ENCODE data around the gene CD248.

Gene CD248

DNA sequence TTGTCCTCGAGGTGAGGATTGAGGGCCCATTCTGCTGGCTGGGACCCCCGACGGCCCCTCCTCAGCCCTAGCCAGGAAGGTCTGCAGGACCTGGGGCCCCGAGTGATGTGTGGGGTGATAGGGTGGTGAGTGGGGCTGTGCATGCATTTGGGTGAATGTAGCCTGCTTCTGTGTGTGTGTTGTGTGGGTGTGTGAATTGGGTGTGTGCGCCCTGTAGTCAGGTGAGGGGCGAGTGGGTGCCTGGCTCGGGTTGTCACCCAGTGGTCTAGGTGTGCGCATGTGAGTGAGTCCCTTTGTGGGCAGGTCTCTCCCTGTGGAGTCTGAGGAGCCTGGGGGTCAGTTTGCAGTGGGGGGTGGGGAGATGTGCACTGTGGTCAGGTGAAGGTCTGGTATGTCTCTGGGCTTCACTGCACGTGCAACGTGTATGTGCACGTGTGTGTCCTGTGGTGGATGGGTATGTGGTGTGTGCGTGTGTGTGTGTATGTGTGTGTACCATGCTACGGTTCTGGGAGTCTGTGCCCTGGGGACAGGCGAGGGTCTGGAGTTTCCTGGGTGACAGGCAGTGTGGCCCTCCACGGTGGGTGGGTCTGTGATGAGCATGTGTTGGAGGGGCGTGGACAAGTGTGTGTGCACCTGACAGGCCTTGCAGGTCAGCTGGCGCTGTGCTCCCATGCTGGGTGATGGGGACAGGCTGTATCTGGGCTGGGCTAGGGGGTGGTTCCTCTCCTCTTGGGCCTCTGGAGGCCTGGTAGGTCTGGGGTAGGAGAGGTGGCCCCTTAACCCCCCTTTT, 24.1 kb downstream of the CD248 start:
- no peak for TF ChIP-seq SIN3A (IDR thresholded peaks at IDR 0.05; ENCODE audit: borderline replicate concordance, insufficient read depth, low read length)
- no peak for TF ChIP-seq FOXP2 (optimal IDR thresholded peaks at IDR 0.05; ENCODE audit: borderline replicate concordance, extremely low read depth, extremely low read length, insufficient read depth)
- no peak for TF ChIP-seq POLR2AphosphoS5 (IDR thresholded peaks at IDR 0.05; ENCODE audit: low read depth, low read length)
- no peak for TF ChIP-seq REST (IDR thresholded peaks at IDR 0.05; ENCODE audit: insufficient read depth in 1 of 2, low read depth in 2 of 2, low read length in 2 of 2)
- TF ChIP-seq TAF1 (IDR thresholded peaks at IDR 0.05; ENCODE audit: borderline replicate concordance, insufficient read depth, low read length) = no peak

DNA sequence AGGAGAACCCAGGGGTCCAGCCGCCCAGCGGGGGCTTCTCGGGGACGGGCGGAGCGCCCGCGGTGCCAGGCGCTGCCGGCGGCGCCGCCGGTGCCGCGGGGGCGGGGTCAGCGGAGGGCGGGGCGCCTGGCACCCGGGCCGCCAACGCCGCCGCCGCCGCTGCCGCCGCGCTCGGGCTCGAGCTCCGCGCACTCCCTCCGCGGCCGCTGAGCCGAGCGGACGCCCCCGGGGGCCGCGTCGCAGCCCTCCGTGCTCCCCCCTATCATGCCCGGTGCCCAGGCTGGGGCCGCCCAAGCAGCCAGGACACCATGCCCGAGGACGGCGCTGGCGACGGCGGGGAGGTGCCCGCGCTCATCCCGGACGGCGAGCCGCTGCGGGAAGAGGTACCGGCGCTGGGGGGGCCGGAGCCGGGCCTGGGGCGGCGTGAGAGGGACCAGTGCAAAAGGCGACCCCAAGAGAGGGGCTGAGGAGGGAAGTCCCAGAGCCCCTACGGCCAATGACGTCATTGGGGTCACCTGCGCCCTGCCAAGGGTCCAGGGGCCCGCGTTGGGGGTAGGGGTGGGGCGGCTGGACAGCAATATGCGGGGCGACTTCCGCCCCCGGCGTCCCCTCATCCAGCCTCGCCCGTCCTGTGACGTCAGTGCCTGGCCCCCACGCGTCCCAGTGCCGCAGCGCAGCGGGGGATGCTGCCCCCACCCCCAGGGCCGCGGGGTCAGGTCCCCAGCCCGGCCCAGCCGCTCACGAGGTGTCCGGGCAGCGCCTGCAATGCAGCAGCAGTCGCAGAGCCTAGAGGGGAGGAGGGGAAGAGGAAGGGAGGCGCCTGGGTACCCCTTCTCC, 24.9 kb downstream of the CD248 start, which contains the start of gene TMEM151A:
TMEM151A (plus strand) TSS at position 189 of the 837 bp plus-strand sequence; CDS start at position 309, 120 bp downstream.
- no peak for TF ChIP-seq TAF1 (IDR thresholded peaks at IDR 0.05; ENCODE audit: borderline replicate concordance, insufficient read depth, low read length)
- no peak for TF ChIP-seq SIN3A (IDR thresholded peaks at IDR 0.05; ENCODE audit: borderline replicate concordance, insufficient read depth, low read length)
- TF ChIP-seq POLR2AphosphoS5 (IDR thresholded peaks at IDR 0.05; ENCODE audit: low read depth, low read length) = no peak
- no peak for TF ChIP-seq FOXP2 (optimal IDR thresholded peaks at IDR 0.05; ENCODE audit: borderline replicate concordance, extremely low read depth, extremely low read length, insufficient read depth)
- no peak for TF ChIP-seq REST (IDR thresholded peaks at IDR 0.05; ENCODE audit: insufficient read depth in 1 of 2, low read depth in 2 of 2, low read length in 2 of 2)

- TF ChIP-seq SIN3A (IDR thresholded peaks at IDR 0.05; ENCODE audit: borderline replicate concordance, insufficient read depth, low read length) (no peak), FOXP2 (optimal IDR thresholded peaks at IDR 0.05; ENCODE audit: borderline replicate concordance, extremely low read depth, extremely low read length, insufficient read depth) (no peak), REST (IDR thresholded peaks at IDR 0.05; ENCODE audit: insufficient read depth in 1 of 2, low read depth in 2 of 2, low read length in 2 of 2) (no peak), TAF1 (IDR thresholded peaks at IDR 0.05; ENCODE audit: borderline replicate concordance, insufficient read depth, low read length) (no peak), POLR2AphosphoS5 (IDR thresholded peaks at IDR 0.05; ENCODE audit: low read depth, low read length) (no peak)
These were observed 25.5 kb downstream of the CD248 start for GRCh38 chr11:66291303-66291705.

DNA sequence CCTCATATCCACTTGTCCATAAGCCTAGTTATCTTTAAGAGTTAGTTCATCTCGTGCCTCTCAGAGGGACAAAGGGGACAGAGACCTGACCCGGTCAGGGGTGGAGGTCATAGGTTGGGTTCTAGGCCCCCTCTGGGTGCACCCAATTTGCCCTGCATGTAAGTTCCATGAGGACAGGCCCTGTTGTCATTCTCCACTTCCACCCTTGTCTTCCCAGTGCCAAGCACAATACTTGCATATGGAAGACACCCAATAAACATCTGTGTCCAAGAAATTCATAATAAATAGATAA, 26.6 kb downstream of the CD248 start:
- TF ChIP-seq POLR2AphosphoS5 (IDR thresholded peaks at IDR 0.05; ENCODE audit: low read depth, low read length) (no peak), FOXP2 (optimal IDR thresholded peaks at IDR 0.05; ENCODE audit: borderline replicate concordance, extremely low read depth, extremely low read length, insufficient read depth) (no peak), SIN3A (IDR thresholded peaks at IDR 0.05; ENCODE audit: borderline replicate concordance, insufficient read depth, low read length) (no peak), TAF1 (IDR thresholded peaks at IDR 0.05; ENCODE audit: borderline replicate concordance, insufficient read depth, low read length) (no peak), REST (IDR thresholded peaks at IDR 0.05; ENCODE audit: insufficient read depth in 1 of 2, low read depth in 2 of 2, low read length in 2 of 2) (no peak)

Data from PFSK-1 (cell line).